ENCODE measurements around the gene TNNT3. TPM values are rescaled to one million over a fixed set of nuclear protein-coding genes. Genes with fewer than 3 reads are reported as not detected.

TNNT3 gene
- total RNA-seq, 1 donor from 2014 or later, result not detected

DNA sequence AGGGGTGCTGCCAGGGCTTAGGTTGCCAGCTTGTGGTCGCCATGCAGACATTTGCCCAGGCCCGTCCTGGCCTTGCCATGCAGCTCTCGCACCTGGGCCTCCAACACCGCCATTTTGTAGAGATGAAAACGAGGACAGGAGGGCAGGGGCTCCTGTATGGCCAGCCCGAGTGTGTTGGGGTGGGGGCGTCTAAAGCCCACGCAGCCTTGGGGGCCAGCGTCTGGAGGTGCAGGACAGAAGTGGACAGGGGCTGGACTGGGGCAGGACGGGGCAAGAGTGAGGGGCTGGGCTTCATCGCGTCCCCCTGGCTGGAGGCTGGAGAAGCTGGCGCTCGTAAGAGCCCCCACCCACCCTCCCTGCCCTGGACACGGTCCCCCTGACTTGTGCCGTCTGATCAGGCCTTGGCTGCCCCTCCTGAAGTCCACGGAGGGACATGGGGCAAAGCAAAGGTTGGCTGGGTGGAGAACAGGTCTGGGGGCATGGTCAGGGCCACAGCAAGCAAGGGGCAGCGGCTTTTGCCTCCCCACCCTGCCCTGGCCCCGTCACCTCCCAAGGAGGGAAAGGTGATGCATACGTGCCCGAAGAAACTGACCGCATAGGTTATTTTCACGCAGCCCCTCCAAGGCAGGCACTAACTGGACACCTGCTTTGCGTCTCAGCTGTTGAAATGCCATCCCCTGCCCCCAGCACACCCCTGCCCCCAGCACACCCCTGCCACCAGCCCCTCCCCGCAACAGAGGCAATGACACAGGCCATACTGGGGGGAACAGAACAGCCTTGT lies 815 bp downstream of the TNNT3 start:
- FAIRE-seq, result no peak
- peak in 1 of 2 donors; percentile 10 for DNase-seq (ENCODE audit: low spot score in 2 of 2)

DNA sequence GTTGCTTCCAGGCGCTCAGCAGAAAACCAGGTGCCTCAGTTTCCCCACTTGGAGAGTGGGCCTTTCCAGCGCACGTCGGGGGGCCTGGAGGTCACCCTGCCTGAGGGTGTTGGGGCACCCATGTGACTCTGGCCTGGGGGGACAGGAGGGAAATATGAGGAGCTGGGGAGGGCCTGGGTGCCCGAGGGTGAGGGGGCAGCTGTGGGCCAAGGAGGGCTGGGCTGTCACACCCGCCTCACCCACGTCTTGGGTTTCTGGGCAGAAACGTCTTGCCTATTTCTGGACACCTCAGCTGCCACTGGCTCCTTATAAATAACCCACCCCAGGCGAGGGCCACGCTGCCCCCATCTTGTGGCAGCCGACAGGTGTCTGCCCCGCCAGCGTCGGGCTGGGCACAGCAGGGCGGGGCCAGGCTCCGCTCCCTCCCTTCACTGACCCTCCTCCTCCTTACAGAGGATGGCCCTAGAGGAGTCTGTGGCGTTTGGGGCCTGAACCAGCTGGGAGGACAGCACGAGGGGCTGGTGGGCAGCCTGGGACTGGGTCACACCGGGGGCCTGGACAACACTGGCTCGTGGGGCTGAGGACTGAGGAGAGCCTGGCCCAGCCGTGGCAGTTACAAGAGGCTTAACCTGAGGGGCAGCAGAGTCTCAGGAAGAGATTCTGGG lies 1.5 kb downstream of the TNNT3 start:
- DNase-seq (ENCODE audit: low spot score in 2 of 2), result peak in 1 of 2 donors; percentile 24
- no peak for FAIRE-seq

DNA sequence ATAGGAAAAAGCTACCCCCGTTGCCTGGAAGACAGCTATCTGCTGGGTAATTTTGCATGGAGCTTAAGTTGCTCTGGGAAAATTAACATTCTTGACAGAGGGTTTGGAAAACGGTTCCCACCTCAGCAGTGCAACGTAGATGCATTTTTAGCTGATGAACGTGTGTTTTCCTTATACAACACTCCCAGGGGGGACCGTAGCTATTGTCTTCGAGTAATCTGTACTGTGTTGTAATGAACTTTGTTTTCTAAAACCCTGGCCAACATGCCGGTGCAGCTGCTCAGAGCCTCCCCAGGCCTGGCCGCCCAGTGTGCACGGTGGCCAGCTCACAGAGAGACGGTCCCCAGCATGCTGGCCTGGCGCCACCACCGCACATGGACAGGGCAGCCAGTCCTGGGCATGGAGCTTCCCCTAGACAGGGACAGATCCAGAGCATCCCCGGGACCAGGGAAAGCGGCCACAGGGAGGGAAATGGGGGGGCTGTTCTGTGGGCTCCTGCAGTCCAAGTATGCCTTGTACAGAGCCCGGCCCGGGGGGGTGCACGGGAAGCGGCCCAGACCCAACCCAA lies 2.2 kb downstream of the TNNT3 start:
- FAIRE-seq (no peak), DNase-seq (ENCODE audit: low spot score in 2 of 2) (peak in 1 of 2 donors; percentile 49)

- no peak for FAIRE-seq
- no peak for DNase-seq (ENCODE audit: low spot score in 2 of 2)
These were observed 3.1 kb downstream of the TNNT3 start for GRCh38 chr11:1922481-1923081.

DNA sequence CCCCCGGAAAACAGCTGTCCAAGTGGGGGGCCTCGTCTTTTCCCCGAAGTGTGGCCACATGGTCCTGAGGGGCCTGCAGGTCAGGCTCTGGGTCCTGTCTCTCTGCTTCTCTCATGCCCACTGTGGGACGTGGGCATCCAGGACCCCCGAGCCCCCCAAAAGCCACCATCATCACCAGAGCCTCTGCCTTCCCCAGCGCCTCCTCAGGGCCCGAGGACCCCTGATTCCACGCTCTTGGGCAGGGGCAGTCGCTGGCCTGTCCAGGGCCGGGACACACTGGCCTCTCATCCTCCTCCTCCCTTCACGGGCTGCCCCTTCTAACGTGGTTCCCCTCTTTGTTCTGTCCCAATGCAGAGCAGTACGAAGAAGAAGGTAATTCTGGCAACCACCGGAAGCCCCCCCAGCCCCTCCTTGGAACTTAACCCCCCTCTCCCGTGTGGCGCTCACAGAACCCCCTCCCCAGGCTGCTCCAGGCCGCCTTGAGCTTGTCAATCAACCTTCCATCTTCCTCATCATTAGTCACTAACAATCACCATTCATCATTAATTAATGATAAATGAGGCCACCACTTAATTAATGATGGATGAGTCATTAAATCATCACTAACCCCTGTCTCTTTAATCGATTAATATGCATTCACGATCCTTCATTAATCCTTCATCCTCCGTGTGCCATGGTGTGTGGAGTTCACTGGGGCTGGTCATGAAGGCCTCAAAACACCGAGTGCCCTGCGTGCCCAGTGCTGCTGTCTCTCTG lies 3.9 kb downstream of the TNNT3 start:
- FAIRE-seq (no peak), DNase-seq (ENCODE audit: low spot score in 2 of 2) (no peak)

GRCh38 chr11:1924181-1924580 lies 4.7 kb downstream of the TNNT3 start:
- DNase-seq (ENCODE audit: low spot score in 2 of 2), result no peak

DNA sequence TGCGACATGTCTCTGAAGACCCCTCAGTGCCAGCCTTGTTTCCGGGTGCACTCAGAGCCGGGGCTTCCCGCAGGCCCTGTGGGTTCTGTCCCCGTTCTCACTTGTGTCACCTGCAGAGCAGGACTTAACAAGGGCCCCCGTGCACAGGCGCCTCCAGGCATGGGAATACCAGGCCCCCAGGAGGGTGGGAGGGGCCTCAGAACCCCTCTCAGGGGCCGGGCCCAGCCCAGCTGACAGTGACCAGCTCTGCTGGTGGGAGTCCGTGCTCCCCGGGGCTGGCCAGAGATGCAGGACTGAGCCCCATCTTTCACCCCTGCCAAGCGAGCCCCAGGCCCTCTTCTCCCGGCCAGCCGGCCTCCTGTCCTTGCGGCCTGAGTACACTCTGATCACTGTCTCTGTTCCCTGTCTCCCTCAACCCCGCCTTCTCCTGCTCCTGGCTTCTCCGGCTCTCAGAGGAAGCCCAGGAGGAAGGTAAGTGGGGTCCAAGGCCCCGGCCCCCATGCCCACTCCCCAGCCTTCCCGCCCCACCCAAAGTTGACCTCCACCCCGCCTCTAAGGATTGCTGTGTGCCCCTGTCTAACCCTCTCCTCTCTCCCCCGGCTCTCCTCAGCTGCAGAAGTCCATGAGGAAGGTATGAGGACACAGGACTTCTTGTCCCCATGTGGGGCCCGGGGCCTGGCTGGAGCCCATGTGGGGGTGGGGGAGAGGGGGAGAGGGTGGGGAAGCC lies 5.3 kb downstream of the TNNT3 start:
- FAIRE-seq, result no peak
- no peak for DNase-seq (ENCODE audit: low spot score in 2 of 2)

More at GRCh38 chr11:1924181-1924580, 4.7 kb downstream of the TNNT3 start:
- FAIRE-seq, result no peak

- DNase-seq (ENCODE audit: low spot score in 2 of 2), result peak in 1 of 2 donors; percentile 8
- FAIRE-seq, result no peak
These were observed 6.1 kb downstream of the TNNT3 start for GRCh38 chr11:1925373-1926155.

- DNase-seq (ENCODE audit: low spot score in 2 of 2) (no peak), FAIRE-seq (no peak)
These were observed 6.9 kb downstream of the TNNT3 start for GRCh38 chr11:1926156-1927025.

GRCh38 chr11:1927026-1927847 lies 7.7 kb downstream of the TNNT3 start:
- FAIRE-seq, result no peak

DNA sequence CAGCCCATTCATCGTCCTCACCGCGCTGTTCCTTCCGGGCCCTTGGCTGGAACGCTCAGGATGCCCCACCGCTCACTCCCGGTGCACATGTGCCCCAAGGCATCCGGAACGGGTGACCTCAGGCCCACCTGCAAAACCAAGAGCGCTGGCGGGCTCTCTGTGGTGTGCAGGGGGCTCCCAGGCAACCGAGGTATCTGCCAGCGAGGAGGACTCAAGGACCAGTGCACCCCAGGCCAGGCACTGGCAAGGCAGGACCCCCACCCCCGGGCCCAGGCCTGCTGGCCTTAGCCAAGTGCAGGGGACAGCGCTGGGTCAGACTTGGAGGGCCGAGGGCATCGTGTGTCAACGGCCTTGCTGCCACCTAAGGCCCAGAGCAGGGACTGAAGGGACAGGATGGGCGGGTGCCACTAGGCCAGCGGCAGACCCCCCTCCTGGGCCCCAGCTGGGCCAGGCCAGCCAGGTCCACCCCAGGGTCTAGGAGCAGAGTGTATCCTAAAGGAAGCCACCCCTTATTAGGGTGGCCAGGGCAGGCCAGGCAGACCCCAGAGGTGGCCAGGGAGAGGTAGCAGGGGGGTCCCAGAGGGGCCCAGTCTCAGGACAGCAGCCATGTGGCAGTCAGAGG lies 8.5 kb downstream of the TNNT3 start:
- FAIRE-seq, result no peak
- DNase-seq (ENCODE audit: low spot score in 2 of 2), result peak in 1 of 2 donors; percentile 19

More at GRCh38 chr11:1927026-1927847, 7.7 kb downstream of the TNNT3 start:
- DNase-seq (ENCODE audit: low spot score in 2 of 2), result no peak

- FAIRE-seq, result no peak
- DNase-seq (ENCODE audit: low spot score in 2 of 2), result peak in 1 of 2 donors; percentile 15
These were observed 9.0 kb downstream of the TNNT3 start for GRCh38 chr11:1928470-1928890.

DNA sequence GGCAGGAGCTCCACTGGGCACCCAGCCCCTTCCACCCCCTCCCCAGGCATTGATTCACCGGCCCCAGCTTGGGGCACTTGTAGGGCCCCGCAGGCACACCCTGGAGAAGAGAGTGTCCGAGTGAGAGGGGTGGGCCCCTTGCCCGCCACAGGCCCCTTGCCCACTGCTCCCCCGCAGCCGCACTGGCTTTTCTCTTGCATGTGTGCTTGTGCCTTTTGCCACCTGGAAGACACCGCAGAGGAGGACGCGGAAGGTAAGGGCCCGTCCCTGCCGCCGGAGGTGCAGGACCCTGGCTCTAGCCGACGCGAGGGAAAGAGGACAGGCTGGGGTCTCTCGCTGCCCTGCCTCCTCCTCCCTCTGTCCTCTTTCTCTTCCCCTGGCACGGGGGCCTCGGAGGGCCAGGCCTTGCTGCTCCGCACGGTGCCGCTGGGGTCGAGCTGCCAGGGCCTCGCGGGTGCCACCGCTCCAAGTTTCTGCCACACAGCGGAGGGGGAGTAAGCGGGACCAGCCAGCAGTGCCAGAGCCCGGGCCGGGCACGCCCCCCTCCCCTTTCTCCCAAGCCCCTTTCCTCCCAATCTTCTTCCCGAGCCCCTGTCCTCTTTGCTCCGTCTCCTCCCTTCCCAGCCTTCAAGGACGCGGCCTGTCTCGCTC lies 9.5 kb downstream of the TNNT3 start:
- peak in 1 of 2 donors; percentile 19 for DNase-seq (ENCODE audit: low spot score in 2 of 2)

DNA sequence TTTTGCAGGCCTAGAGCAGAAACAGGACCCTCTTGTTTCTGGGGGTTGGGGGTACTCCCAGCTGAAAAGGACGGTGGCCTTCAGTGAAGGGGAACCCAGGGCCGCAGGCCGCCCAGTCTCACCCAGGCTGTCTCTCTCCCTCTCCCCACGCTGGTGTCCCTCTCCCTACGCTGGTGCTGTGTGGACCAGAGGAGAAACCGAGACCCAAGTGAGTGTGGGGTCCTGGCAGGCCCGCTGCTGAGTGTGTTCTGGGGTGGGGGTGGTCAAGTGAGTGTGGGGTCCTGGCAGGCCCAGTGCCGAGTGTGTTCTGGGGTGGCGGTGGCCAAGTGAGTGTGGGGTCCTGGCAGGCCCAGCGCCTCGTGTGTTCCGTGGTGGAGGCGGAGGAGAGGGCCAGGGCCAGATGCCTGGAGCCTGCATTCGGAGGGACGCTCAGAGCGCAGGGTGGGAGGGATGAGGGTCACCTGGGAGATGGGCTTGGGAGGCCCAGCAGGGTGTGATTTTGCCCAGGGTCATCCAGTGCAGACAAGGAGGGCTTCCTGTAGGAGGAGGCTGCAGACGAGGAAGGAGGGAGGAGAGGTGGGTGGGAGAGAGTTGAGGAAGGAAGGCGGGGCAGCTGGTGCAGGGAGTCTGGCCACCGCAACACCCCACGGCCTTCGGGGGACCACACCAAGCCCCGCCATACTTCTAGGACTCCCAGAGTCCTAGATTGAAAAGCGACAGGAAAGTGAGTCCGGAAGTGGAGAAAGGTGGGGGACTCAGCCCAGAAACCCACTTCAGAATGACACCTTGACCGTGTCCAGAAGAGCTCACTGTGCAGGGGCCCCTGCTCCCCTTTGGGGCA lies 10.3 kb downstream of the TNNT3 start:
- DNase-seq (ENCODE audit: low spot score in 2 of 2) (peak in 1 of 2 donors; percentile 14), FAIRE-seq (no peak)

More for the DNA sequence above, 9.5 kb downstream of the TNNT3 start:
- no peak for FAIRE-seq

DNA sequence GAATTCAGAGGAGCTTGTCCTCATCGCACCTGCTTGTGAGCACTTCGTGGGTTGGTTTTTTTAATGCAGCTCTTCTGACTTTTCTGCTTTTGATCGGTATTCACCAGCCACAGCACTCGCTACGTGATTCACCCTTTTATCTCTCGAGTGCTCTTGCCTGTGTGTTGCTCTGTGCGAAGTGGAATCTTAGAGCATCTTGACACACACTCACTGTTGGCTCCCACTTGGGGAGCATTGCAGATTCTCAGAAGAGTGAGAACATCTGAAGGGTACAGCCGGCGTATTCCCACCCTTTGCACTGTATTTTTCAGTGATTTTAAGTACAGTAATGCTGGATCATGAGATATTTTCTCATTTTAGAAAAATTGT lies 10.9 kb downstream of the TNNT3 start:
- DNase-seq (ENCODE audit: low spot score in 2 of 2) (peak in 1 of 2 donors; percentile 18), FAIRE-seq (no peak)
